CD4-positive, alpha-beta T cell treated with Interleukin-15 for 4 hours (primary cell): Measurements from ENCODE around the gene SPOCK1.

Source experiments
- DNase-seq: peaks from one replicate; pipeline ENCODE4 v3.0.0-alpha.2; 2020; ENCODE audit warnings: low spot score

SPOCK1 gene

GRCh38 chr5:137101544-137101943 lies 397.6 kb downstream of the SPOCK1 start:
- no peak for DNase-seq

- DNase-seq: no peak
These were observed 399.5 kb downstream of the SPOCK1 start for GRCh38 chr5:137099651-137100050.

GRCh38 chr5:137098663-137099062 lies 400.5 kb downstream of the SPOCK1 start:
- DNase-seq: no peak

- DNase-seq: no peak
These were observed 400.9 kb downstream of the SPOCK1 start for GRCh38 chr5:137098238-137098637.

GRCh38 chr5:137097203-137097602 lies 401.9 kb downstream of the SPOCK1 start:
- DNase-seq: no peak

- DNase-seq: no peak
These were observed 402.7 kb downstream of the SPOCK1 start for GRCh38 chr5:137096149-137097103.

- DNase-seq: no peak
These were observed 403.5 kb downstream of the SPOCK1 start for GRCh38 chr5:137095597-137095996.

- no peak for DNase-seq
These were observed 406.3 kb downstream of the SPOCK1 start for GRCh38 chr5:137092831-137093230.

GRCh38 chr5:137091472-137091871 lies 407.7 kb downstream of the SPOCK1 start:
- no peak for DNase-seq

- no peak for DNase-seq
These were observed 408.4 kb downstream of the SPOCK1 start for GRCh38 chr5:137090721-137091120.

GRCh38 chr5:137090151-137090550 lies 409.0 kb downstream of the SPOCK1 start:
- DNase-seq: no peak

- no peak for DNase-seq
These were observed 411.0 kb downstream of the SPOCK1 start for GRCh38 chr5:137088175-137088574.

- no peak for DNase-seq
These were observed 412.8 kb downstream of the SPOCK1 start for GRCh38 chr5:137086342-137086741.

GRCh38 chr5:137085206-137085605 lies 413.9 kb downstream of the SPOCK1 start:
- DNase-seq: no peak

- no peak for DNase-seq
These were observed 415.1 kb downstream of the SPOCK1 start for GRCh38 chr5:137084016-137084415.

GRCh38 chr5:137082951-137083350 lies 416.2 kb downstream of the SPOCK1 start:
- DNase-seq: no peak

- DNase-seq: no peak
These were observed 420.9 kb downstream of the SPOCK1 start for GRCh38 chr5:137078171-137078665.

- no peak for DNase-seq
These were observed 423.8 kb downstream of the SPOCK1 start for GRCh38 chr5:137075163-137075970.

GRCh38 chr5:137073189-137073588 lies 425.9 kb downstream of the SPOCK1 start:
- no peak for DNase-seq

GRCh38 chr5:137072361-137073115 lies 426.6 kb downstream of the SPOCK1 start:
- DNase-seq: no peak

GRCh38 chr5:137071931-137072330 lies 427.2 kb downstream of the SPOCK1 start:
- no peak for DNase-seq

GRCh38 chr5:137071526-137071925 lies 427.6 kb downstream of the SPOCK1 start:
- DNase-seq: no peak
